GM18858 (cell line): ENCODE measurements around the gene PTPN6.
A peak's percentile ranks its signal among the peaks of the same experiment; 100 is the strongest.

Source experiments
- ATAC-seq: cut with Tn5 transposase; IDR thresholded peaks from one replicate; pipeline ENCODE4 v1.9.1; 2021; ENCODE audit not compliant: unreplicated experiment

PTPN6 gene

GRCh38 chr12:6921996-6922946 lies 28.9 kb upstream of the PTPN6 start:
- ATAC-seq = no peak

GRCh38 chr12:6923003-6923732 lies 28.0 kb upstream of the PTPN6 start:
- ATAC-seq = no peak

GRCh38 chr12:6923851-6924250 lies 27.3 kb upstream of the PTPN6 start:
- ATAC-seq = no peak

GRCh38 chr12:6925239-6925539 lies 26.0 kb upstream of the PTPN6 start:
- ATAC-seq = no peak

GRCh38 chr12:6925540-6926279 lies 25.4 kb upstream of the PTPN6 start:
- ATAC-seq = no peak

- no peak for ATAC-seq
These were observed 23.7 kb upstream of the PTPN6 start, which contains the start of gene ATN1 for GRCh38 chr12:6927379-6928021. Gene ATN1, plus strand, starts transcription at chr12:6927959. Its CDS starts 6,043 bp downstream, at chr12:6934002.

GRCh38 chr12:6928022-6928702 lies 23.0 kb upstream of the PTPN6 start:
- no peak for ATAC-seq

- ATAC-seq = no peak
These were observed 22.3 kb upstream of the PTPN6 start for GRCh38 chr12:6928703-6929407.

- no peak for ATAC-seq
These were observed 21.4 kb upstream of the PTPN6 start for GRCh38 chr12:6929466-6930452.

- no peak for ATAC-seq
These were observed 18.4 kb upstream of the PTPN6 start for GRCh38 chr12:6932766-6933165.

GRCh38 chr12:6934110-6934509 lies 17.0 kb upstream of the PTPN6 start:
- no peak for ATAC-seq

GRCh38 chr12:6935371-6936193 lies 15.6 kb upstream of the PTPN6 start:
- ATAC-seq = no peak

- ATAC-seq = no peak
These were observed 14.9 kb upstream of the PTPN6 start for GRCh38 chr12:6936194-6936635.

GRCh38 chr12:6936636-6937480 lies 14.3 kb upstream of the PTPN6 start:
- no peak for ATAC-seq

- ATAC-seq = peak; percentile 78
These were observed 13.4 kb upstream of the PTPN6 start for GRCh38 chr12:6937481-6938352.
